K562 (cell line): Measurements from ENCODE around the gene ZNF366. TPM values are rescaled to one million over a fixed set of nuclear protein-coding genes. Genes with fewer than 3 reads are reported as not detected.

Experiments used
- ATAC-seq: fragments of 200-7000 bp; cut with Tn5 transposase; 3 replicates; pipeline ENCODE4 v1.9.1; 2020; ENCODE audit warnings: moderate library complexity
- BruUV-seq: library from RNA; stranded (reverse); fragments of 400-500 nt; replicated peaks from 2 replicates; lab custom pipeline; 2021; lab: Mats Ljungman, UMichigan
- CTCF ChIA-PET: fragments of 300-600 bp; formaldehyde crosslinking; extraction: SDS; loops from one replicate; lab custom pipeline; 2021; ENCODE audit warnings: low intra/inter-chr PET ratio; lab: Yijun Ruan, JAX
- POLR2A ChIA-PET: fragments of 300-600, 350-650 bp; sonication (Branson Sonifier 250); formaldehyde crosslinking; extraction: SDS; loops from one replicate; lab custom pipeline; 2021; ENCODE audit warnings: antibody characterized with exemption, inconsistent platforms; lab: Yijun Ruan, JAX
- DNase-seq, 4 experiments: peaks; one replicate each; pipeline versions ENCODE4 v3.0.0 to v3.0.0-alpha.2; 2011 to 2018; ENCODE audit warnings: low spot score in 3 of 4, mixed read lengths in 3 of 4; ENCODE audit errors: extremely low read depth in 1 of 4
- FAIRE-seq: peaks from 2 replicates; lab custom pipeline; 2011; peaks lifted over from hg19 to GRCh38; lab: Jason Lieb, UNC
- H2AFZ ChIP-seq: 2 replicates; pipeline ENCODE4 v1.6.0; 2011; ENCODE audit warnings: low read depth, low read length, control low read depth, inconsistent platforms
- H3K27ac ChIP-seq: fragments of 200-600 bp; 3 replicates; pipeline ENCODE4 v1.8.0; 2011; ENCODE audit warnings: low read depth, mild to moderate bottlenecking, control low read depth, inconsistent platforms, low read length, moderate library complexity, mixed read lengths; ENCODE audit errors: extremely low read depth
- H3K27me3 ChIP-seq, 2 experiments: fragments of 300-600 bp in 1 of 2; 2 replicates in 1 of 2; 3 replicates in 1 of 2; pipeline versions ENCODE4 v1.6.0 to v1.8.0; 2011; ENCODE audit warnings: inconsistent platforms in 2 of 2, low read length in 2 of 2, mild to moderate bottlenecking in 1 of 2, mixed read lengths in 1 of 2, moderate library complexity in 1 of 2; ENCODE audit not compliant: control insufficient read depth in 2 of 2, insufficient read depth in 2 of 2
- H3K36me3 ChIP-seq: fragments of 300-600 bp; 3 replicates; pipeline ENCODE4 v1.8.0; 2011; ENCODE audit warnings: mild to moderate bottlenecking, low read length, inconsistent platforms; ENCODE audit not compliant: control insufficient read depth, insufficient read depth
- H3K4me1 ChIP-seq, 2 experiments: fragments of 200-600 bp in 1 of 2; replicated peaks in 1 of 2; 2 replicates in 1 of 2; 3 replicates in 1 of 2; pipeline versions ENCODE4 v1.5.1 to v1.8.0; 2011; ENCODE audit warnings: inconsistent platforms in 2 of 2, low read length in 2 of 2, mild to moderate bottlenecking in 1 of 2, mixed read lengths in 1 of 2, moderate library complexity in 1 of 2; ENCODE audit not compliant: control insufficient read depth in 2 of 2, insufficient read depth in 2 of 2
- H3K4me2 ChIP-seq: 2 replicates; pipeline ENCODE4 v1.6.1; 2011; ENCODE audit warnings: low read length, control low read depth, inconsistent platforms, mixed read lengths; ENCODE audit not compliant: insufficient read depth
- H3K4me3 ChIP-seq: fragments of 200-600 bp; sonication (generic), shearing (Covaris generic); 2 replicates; pipeline ENCODE4 v1.5.1; 2016; ENCODE audit warnings: control low read depth, inconsistent platforms
- H3K79me2 ChIP-seq: fragments of 200-600 bp; 3 replicates; pipeline ENCODE4 v1.8.0; 2011; ENCODE audit warnings: low read length, inconsistent platforms; ENCODE audit not compliant: control insufficient read depth, insufficient read depth
- H3K9ac ChIP-seq, 2 experiments: 2 replicates each; pipeline versions ENCODE4 v1.6.0 to v1.6.1; 2011; ENCODE audit warnings: low read depth in 2 of 2, low read length in 2 of 2, control low read depth in 1 of 2, inconsistent platforms in 1 of 2, mild to moderate bottlenecking in 1 of 2, mixed read lengths in 1 of 2; ENCODE audit not compliant: insufficient read depth in 1 of 2
- H3K9me1 ChIP-seq: one replicate; pipeline ENCODE4 v1.6.0; 2011; ENCODE audit warnings: inconsistent platforms, mild to moderate bottlenecking, low read length, moderate library complexity; ENCODE audit not compliant: control insufficient read depth, insufficient read depth
- H3K9me3 ChIP-seq: replicated peaks from 2 replicates; pipeline ENCODE4 v1.5.1; 2011; ENCODE audit warnings: low read depth, low read length, inconsistent platforms; ENCODE audit not compliant: control insufficient read depth, insufficient read depth
- H4K20me1 ChIP-seq: replicated peaks from 2 replicates; pipeline ENCODE4 v1.6.1; 2011; ENCODE audit warnings: low read length, inconsistent platforms, mixed read lengths; ENCODE audit not compliant: control insufficient read depth, insufficient read depth
- ATF2 ChIP-seq: sonication (generic); formaldehyde crosslinking; IDR thresholded peaks from 2 replicates; pipeline ENCODE4 v1.8.1; 2022; ENCODE audit warnings: missing genetic modification reagents
- ATF3 ChIP-seq, 2 experiments: fragments of 450-650 bp in 1 of 2; sonication (generic) in 1 of 2; formaldehyde crosslinking in 1 of 2; IDR thresholded peaks in 1 of 2; conservative IDR thresholded peaks in 1 of 2; 2 replicates each; pipeline versions ENCODE4 v1.6.1 to v1.8.1; 2016 to 2023; ENCODE audit warnings: mild to moderate bottlenecking in 2 of 2, moderate library complexity in 2 of 2, inconsistent platforms in 1 of 2, missing genetic modification reagents in 1 of 2
- ELF1 ChIP-seq: fragments of 200-800 bp; sonication (Bioruptor generic); IDR thresholded peaks from 2 replicates; pipeline ENCODE4 v1.6.1; 2016; ENCODE audit warnings: missing genetic modification characterization, missing compliant biosample characterization
- FOXK2 ChIP-seq, 2 experiments: fragments of 450-650 bp; IDR thresholded peaks in 1 of 2; conservative IDR thresholded peaks in 1 of 2; 2 replicates each; pipeline ENCODE4 v1.6.1; 2016; ENCODE audit warnings: low read depth in 2 of 2, mild to moderate bottlenecking in 1 of 2
- FOXO4 ChIP-seq: fragments of 450-650 bp; formaldehyde crosslinking; IDR thresholded peaks from 2 replicates; pipeline ENCODE4 v1.4.0; 2020; ENCODE audit warnings: mild to moderate bottlenecking, moderate library complexity
- HDAC6 ChIP-seq: IDR thresholded peaks from 2 replicates; pipeline ENCODE4 v1.6.1; 2012; ENCODE audit warnings: low read depth, mild to moderate bottlenecking, control low read depth, inconsistent platforms, low read length, moderate library complexity
- HSF4 ChIP-seq: fragments of 250-450 bp; sonication (Bioruptor Pico); IDR thresholded peaks from 2 replicates; pipeline ENCODE4 v2.1.2; 2022; ENCODE audit warnings: mild to moderate bottlenecking, moderate library complexity, borderline replicate concordance
- NFIX ChIP-seq: fragments of 250-450 bp; sonication (Bioruptor Pico); IDR thresholded peaks from 2 replicates; pipeline ENCODE4 v1.4.0; 2020; ENCODE audit warnings: low read depth, mild to moderate bottlenecking, moderate library complexity
- RNF2 ChIP-seq: sonication (generic); IDR thresholded peaks from 2 replicates; pipeline ENCODE4 v1.6.1; 2016
- ZNF263 ChIP-seq: sonication (generic); formaldehyde crosslinking; IDR thresholded peaks from 2 replicates; pipeline ENCODE4 v1.8.0; 2022; ENCODE audit warnings: mild to moderate bottlenecking, missing genetic modification reagents, borderline replicate concordance
- ZNF354B ChIP-seq: fragments of 250-450 bp; sonication (Bioruptor Pico); IDR thresholded peaks from 2 replicates; pipeline ENCODE4 v1.4.0; 2020
- ZNF445 ChIP-seq: fragments of 250-450 bp; sonication (Bioruptor Pico); IDR thresholded peaks from 2 replicates; pipeline ENCODE4 v1.4.0; 2020; ENCODE audit warnings: low read depth, mild to moderate bottlenecking, moderate library complexity
- in situ Hi-C: fragments of 300-500 bp; cut with MboI; formaldehyde crosslinking; loops from 4 replicates; pipeline ENCODE4 v1.15.0; 2018; ENCODE audit warnings: inconsistent platforms, mixed read lengths
- intact Hi-C: fragments of 100-400 bp; cut with micrococcal nuclease; formaldehyde crosslinking; loops from 2 replicates; pipeline ENCODE4 v1.14.2; 2022
- polyA plus RNA-seq, 8 experiments: library from polyadenylated mRNA; depleted of rRNA in 4 of 8; stranded (reverse) in 5 of 8; unstranded in 3 of 8; fragments of >200 nt; fragmentation: Nextera tagmentation in 2 of 8; fragmentation: Illumina TruSeq in 1 of 8; extraction: Ambion mirVana in 2 of 8; extraction: Trizol in 1 of 8; gene quantifications; 2 replicates each; pipeline versions ENCODE4 v1.2.1 to v1.2.3, GENCODE V29; 2011 to 2014; ENCODE audit warnings: inconsistent platforms in 1 of 8, missing spikeins in 1 of 8
- total RNA-seq, 7 experiments: library from RNA; depleted of rRNA in 6 of 7; stranded (reverse); fragments of >200 nt in 6 of 7; fragmentation: Illumina TruSeq in 2 of 7; extraction: Trizol in 2 of 7; gene quantifications; 2 replicates each; pipeline versions ENCODE4 v1.2.1 to v1.2.3, GENCODE V29; 2011 to 2021; ENCODE audit warnings: low replicate concordance in 1 of 7

ZNF366 gene
- total and polyA plus RNA-seq, 9 of the 15 experiments (the other 6 are each of a cell fraction or from before 2014, with no cell fraction given), result not detected

- no peak for TF ChIP-seq ZNF354B (CRISPR knock-in tag)
- TF ChIP-seq HSF4, result no peak
- no peak for TF ChIP-seq ZNF445
- no peak for TF ChIP-seq NFIX
- no peak for TF ChIP-seq HDAC6
- TF ChIP-seq RNF2, result no peak
- no peak for TF ChIP-seq FOXK2 (conservative IDR thresholded peaks at IDR 0.05 in 1 of 2, IDR thresholded peaks at IDR 0.05 in 1 of 2; ENCODE audit: low read depth in 2 of 2)
- TF ChIP-seq ATF2 (CRISPR knock-in tag), result no peak
- TF ChIP-seq FOXO4, result no peak
- TF ChIP-seq ATF3 (IDR thresholded peaks at IDR 0.05), result no peak
- TF ChIP-seq ATF3 (CRISPR knock-in tag; conservative IDR thresholded peaks at IDR 0.05), result no peak
- TF ChIP-seq ZNF263 (CRISPR knock-in tag), result no peak
- no peak for TF ChIP-seq ELF1 (tag)
- in situ Hi-C loops, result no loop called here
- no TSS peak for BruUV-seq
Measured at GRCh38 chr5:72474516-72474915, 32.7 kb downstream of the ZNF366 start.

More at GRCh38 chr5:72474516-72474915, 32.7 kb downstream of the ZNF366 start:
- Histone ChIP-seq H3K79me2 (no peaks in the 10 kb centered on the region), H3K4me3 (no peak overlapping the region), H3K9me1 (no peaks in the 10 kb centered on the region), H3K9me3 (no peaks in the 10 kb centered on the region), H3K4me1 (peaks cover 0 to 14% of the 10 kb centered on the region in 2 experiments; a peak in 2 of 5 replicates), H3K4me2 (no peak overlapping the region), H4K20me1 (no peaks in the 10 kb centered on the region), H2AFZ (no peak overlapping the region), H3K27me3 (no peaks in the 10 kb centered on the region), H3K36me3 (no peaks in the 10 kb centered on the region), H3K9ac (no peak overlapping the region), H3K27ac (no peak overlapping the region)
- CTCF ChIA-PET, result no interaction called here
- intact Hi-C loops, result no loop called here
- DNase-seq (no peak), ATAC-seq (no peak), FAIRE-seq (no peak)
- POLR2A ChIA-PET, result interaction anchor here (1.4 kb wide), 1 partner anchor 11 kb away, joined by 5 read pairs; no protein-coding TSS in a partner anchor
